ENCODE data around the gene HIKESHI.
A peak's percentile ranks its signal among the peaks of the same experiment; 100 is the strongest.
"Not testable (repeated sequence)": the region's sequence is repeated elsewhere in the genome, so short reads cannot be mapped to it uniquely, and the experiment has no call there.

HIKESHI gene

GRCh38 chr11:86292912-86293616, 9.0 kb upstream of the HIKESHI start:
- no peak for DNase-seq (ENCODE audit: low read depth)

- DNase-seq (ENCODE audit: low read depth) = no peak
Observed at GRCh38 chr11:86294026-86294425, 8.0 kb upstream of the HIKESHI start.

- no peak for DNase-seq (ENCODE audit: low read depth)
Observed at GRCh38 chr11:86301742-86302091, 323 bp upstream of the HIKESHI start.

- DNase-seq (ENCODE audit: low read depth) = no peak
Observed at GRCh38 chr11:86303257-86303656, 1.2 kb downstream of the HIKESHI start.

- DNase-seq (ENCODE audit: low read depth) = not testable (repeated sequence)
Observed at GRCh38 chr11:86308710-86309109, 6.7 kb downstream of the HIKESHI start.

- DNase-seq (ENCODE audit: low read depth) = no peak
Observed at GRCh38 chr11:86313793-86314192, 11.8 kb downstream of the HIKESHI start.

GRCh38 chr11:86314636-86315035, 12.6 kb downstream of the HIKESHI start:
- DNase-seq (ENCODE audit: low read depth) = no peak

GRCh38 chr11:86335131-86335767, 33.2 kb downstream of the HIKESHI start:
- DNase-seq (ENCODE audit: low read depth) = no peak

- no peak for DNase-seq (ENCODE audit: low read depth)
Observed at GRCh38 chr11:86337227-86337626, 35.2 kb downstream of the HIKESHI start.

- no peak for DNase-seq (ENCODE audit: low read depth)
Observed at GRCh38 chr11:86341382-86341781, 39.3 kb downstream of the HIKESHI start.

- DNase-seq (ENCODE audit: low read depth) = no peak
Observed at GRCh38 chr11:86346513-86346912, 44.5 kb downstream of the HIKESHI start.

GRCh38 chr11:86355256-86355655, 53.2 kb downstream of the HIKESHI start:
- no peak for DNase-seq (ENCODE audit: low read depth)

- not testable (repeated sequence) for DNase-seq (ENCODE audit: low read depth)
Observed at GRCh38 chr11:86357412-86357811, 55.4 kb downstream of the HIKESHI start.

GRCh38 chr11:86358720-86359119, 56.7 kb downstream of the HIKESHI start:
- DNase-seq (ENCODE audit: low read depth) = no peak

- peak; percentile 17 for DNase-seq (ENCODE audit: low read depth)
Observed at GRCh38 chr11:86360775-86361395, 58.8 kb downstream of the HIKESHI start.

GRCh38 chr11:86363424-86363823, 61.4 kb downstream of the HIKESHI start:
- no peak for DNase-seq (ENCODE audit: low read depth)

GRCh38 chr11:86365546-86365945, 63.5 kb downstream of the HIKESHI start:
- no peak for DNase-seq (ENCODE audit: low read depth)

- DNase-seq (ENCODE audit: low read depth) = no peak
Observed at GRCh38 chr11:86369668-86370067, 67.6 kb downstream of the HIKESHI start.

- no peak for DNase-seq (ENCODE audit: low read depth)
Observed at GRCh38 chr11:86370171-86370570, 68.1 kb downstream of the HIKESHI start.

- DNase-seq (ENCODE audit: low read depth) = peak; percentile 24
Observed at GRCh38 chr11:86370922-86371594, 69.0 kb downstream of the HIKESHI start.

- no peak for DNase-seq (ENCODE audit: low read depth)
Observed at GRCh38 chr11:86372041-86372440, 70.0 kb downstream of the HIKESHI start.

GRCh38 chr11:86372586-86372985, 70.5 kb downstream of the HIKESHI start:
- DNase-seq (ENCODE audit: low read depth) = no peak

GRCh38 chr11:86374069-86374468, 72.0 kb downstream of the HIKESHI start:
- no peak for DNase-seq (ENCODE audit: low read depth)

Measured in HS-27A (cell line).